GM12878 (cell line): ENCODE data around the gene PLEKHA1. TPM values are rescaled to one million over a fixed set of nuclear protein-coding genes. Genes with fewer than 3 reads are reported as not detected.

Source experiments
- ATF3 ChIP-seq: IDR thresholded peaks from 2 replicates; pipeline ENCODE4 v1.6.1; 2011; ENCODE audit warnings: low read depth, mild to moderate bottlenecking, low read length, moderate library complexity, borderline replicate concordance; ENCODE audit errors: extremely low read depth
- CBX3 ChIP-seq: fragments of 200-600 bp; sonication (generic); IDR thresholded peaks from 2 replicates; pipeline ENCODE4 v1.6.1; 2016; ENCODE audit warnings: low read depth, borderline replicate concordance
- E2F8 ChIP-seq: fragments of 450-650 bp; IDR thresholded peaks from 2 replicates; pipeline ENCODE4 v1.6.1; 2018; ENCODE audit warnings: mild to moderate bottlenecking, low read depth, moderate library complexity; ENCODE audit not compliant: partially characterized antibody
- ELK1 ChIP-seq: IDR thresholded peaks from 2 replicates; pipeline ENCODE4 v1.6.1; 2012; ENCODE audit warnings: low read depth, low read length, improper control_type of control experiment
- ETV6 ChIP-seq, 2 experiments: fragments of 450-650 bp in 1 of 2; IDR thresholded peaks in 1 of 2; conservative IDR thresholded peaks in 1 of 2; 2 replicates each; pipeline ENCODE4 v1.6.1; 2014; ENCODE audit warnings: antibody characterized with exemption in 1 of 2, borderline replicate concordance in 1 of 2, low read depth in 1 of 2, mild to moderate bottlenecking in 1 of 2, moderate library complexity in 1 of 2
- HSF1 ChIP-seq: fragments of 150-350 bp; IDR thresholded peaks from 2 replicates; pipeline ENCODE4 v1.6.1; 2014; ENCODE audit warnings: mild to moderate bottlenecking, low read depth, low read length
- KAT2A ChIP-seq: conservative IDR thresholded peaks from 2 replicates; pipeline ENCODE4 v1.6.1; 2011; ENCODE audit warnings: low read depth, low read length; ENCODE audit not compliant: control insufficient read depth
- MEF2A ChIP-seq: IDR thresholded peaks from 2 replicates; pipeline ENCODE4 v1.6.1; 2011; ENCODE audit warnings: low read depth, mild to moderate bottlenecking, low read length, moderate library complexity; ENCODE audit not compliant: insufficient read depth
- MEF2B ChIP-seq: fragments of 450-650 bp; IDR thresholded peaks from 2 replicates; pipeline ENCODE4 v1.6.1; 2018; ENCODE audit warnings: mild to moderate bottlenecking, moderate library complexity; ENCODE audit not compliant: partially characterized antibody, poor library complexity, severe bottlenecking
- NFXL1 ChIP-seq: fragments of 450-650 bp; IDR thresholded peaks from 2 replicates; pipeline ENCODE4 v1.6.1; 2017; ENCODE audit warnings: antibody characterized with exemption, mild to moderate bottlenecking, borderline replicate concordance
- RELA ChIP-seq: fragments of 450-650 bp; IDR thresholded peaks from 2 replicates; pipeline ENCODE4 v1.8.0; 2014; ENCODE audit warnings: borderline replicate concordance; ENCODE audit not compliant: partially characterized antibody
- SP1 ChIP-seq: IDR thresholded peaks from one replicate; pipeline ENCODE4 v1.6.1; 2011; ENCODE audit warnings: low read depth, low read length
- SUPT20H ChIP-seq: IDR thresholded peaks from 2 replicates; pipeline ENCODE4 v1.6.1; 2011; ENCODE audit warnings: low read depth, mild to moderate bottlenecking, low read length, moderate library complexity, borderline replicate concordance; ENCODE audit not compliant: control insufficient read depth
- polyA plus RNA-seq, 11 experiments: library from polyadenylated mRNA; depleted of rRNA in 4 of 11; unstranded in 6 of 11; stranded (reverse) in 5 of 11; fragments of >200 nt; fragmentation: Nextera tagmentation in 4 of 11; fragmentation: Illumina TruSeq in 1 of 11; extraction: Ambion mirVana in 4 of 11; extraction: Trizol in 1 of 11; gene quantifications; 1 replicate in 1 of 11; 2 replicates in 10 of 11; pipeline versions ENCODE4 v1.2.1 to v1.2.3, GENCODE V29; 2011 to 2016; ENCODE audit warnings: inconsistent platforms in 2 of 11, missing spikeins in 2 of 11, low read depth in 1 of 11
- total RNA-seq, 4 experiments: library from RNA; depleted of rRNA in 3 of 4; stranded (reverse); fragments of >200 nt in 3 of 4; fragmentation: Illumina TruSeq in 1 of 4; extraction: Trizol in 1 of 4; gene quantifications; 2 replicates each; pipeline versions ENCODE4 v1.2.1 to v1.2.3, GENCODE V29; 2013 to 2021
- TF ChIP-seq, protein P1 (sequence below): fragments of 450-650 bp; IDR thresholded peaks from 2 replicates; pipeline ENCODE4 v1.6.1; 2017; ENCODE audit warnings: mild to moderate bottlenecking, low read depth, inconsistent platforms; ENCODE audit not compliant: poor library complexity, severe bottlenecking
- TF ChIP-seq, protein P2 (sequence below): fragments of 450-650 bp; IDR thresholded peaks from 2 replicates; pipeline ENCODE4 v1.6.1; 2017; ENCODE audit warnings: low read depth, mild to moderate bottlenecking, moderate library complexity
- TF ChIP-seq, protein P3 (sequence below): IDR thresholded peaks from 2 replicates; pipeline ENCODE4 v1.6.1; 2012; ENCODE audit warnings: low read depth, low read length, improper control_type of control experiment

PLEKHA1 gene
- total and polyA plus RNA-seq, 10 of the 15 experiments (the other 5 are each of a cell fraction or from before 2014, with no cell fraction given) = 0.15 to 6.0 (median 0.32) TPM

- TF ChIP-seq ETV6 (conservative IDR thresholded peaks at IDR 0.05 in 1 of 2, IDR thresholded peaks at IDR 0.05 in 1 of 2; ENCODE audit: borderline replicate concordance in 1 of 2, low read depth in 1 of 2) (peak in 1 of 2 experiments; percentile 29; a peak in 1 of 4 replicates), SUPT20H (no peak), CBX3 (no peak), MEF2A (no peak), MEF2B (peak; percentile 43), ATF3 (no peak), HSF1 (no peak), KAT2A (no peak), ELK1 (no peak), SP1 (no peak), RELA (no peak), NFXL1 (no peak), E2F8 (no peak)
- TF ChIP-seq, protein P1, sequence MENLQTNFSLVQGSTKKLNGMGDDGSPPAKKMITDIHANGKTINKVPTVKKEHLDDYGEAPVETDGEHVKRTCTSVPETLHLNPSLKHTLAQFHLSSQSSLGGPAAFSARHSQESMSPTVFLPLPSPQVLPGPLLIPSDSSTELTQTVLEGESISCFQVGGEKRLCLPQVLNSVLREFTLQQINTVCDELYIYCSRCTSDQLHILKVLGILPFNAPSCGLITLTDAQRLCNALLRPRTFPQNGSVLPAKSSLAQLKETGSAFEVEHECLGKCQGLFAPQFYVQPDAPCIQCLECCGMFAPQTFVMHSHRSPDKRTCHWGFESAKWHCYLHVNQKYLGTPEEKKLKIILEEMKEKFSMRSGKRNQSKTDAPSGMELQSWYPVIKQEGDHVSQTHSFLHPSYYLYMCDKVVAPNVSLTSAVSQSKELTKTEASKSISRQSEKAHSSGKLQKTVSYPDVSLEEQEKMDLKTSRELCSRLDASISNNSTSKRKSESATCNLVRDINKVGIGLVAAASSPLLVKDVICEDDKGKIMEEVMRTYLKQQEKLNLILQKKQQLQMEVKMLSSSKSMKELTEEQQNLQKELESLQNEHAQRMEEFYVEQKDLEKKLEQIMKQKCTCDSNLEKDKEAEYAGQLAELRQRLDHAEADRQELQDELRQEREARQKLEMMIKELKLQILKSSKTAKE = peak; percentile 83
- TF ChIP-seq, protein P2, sequence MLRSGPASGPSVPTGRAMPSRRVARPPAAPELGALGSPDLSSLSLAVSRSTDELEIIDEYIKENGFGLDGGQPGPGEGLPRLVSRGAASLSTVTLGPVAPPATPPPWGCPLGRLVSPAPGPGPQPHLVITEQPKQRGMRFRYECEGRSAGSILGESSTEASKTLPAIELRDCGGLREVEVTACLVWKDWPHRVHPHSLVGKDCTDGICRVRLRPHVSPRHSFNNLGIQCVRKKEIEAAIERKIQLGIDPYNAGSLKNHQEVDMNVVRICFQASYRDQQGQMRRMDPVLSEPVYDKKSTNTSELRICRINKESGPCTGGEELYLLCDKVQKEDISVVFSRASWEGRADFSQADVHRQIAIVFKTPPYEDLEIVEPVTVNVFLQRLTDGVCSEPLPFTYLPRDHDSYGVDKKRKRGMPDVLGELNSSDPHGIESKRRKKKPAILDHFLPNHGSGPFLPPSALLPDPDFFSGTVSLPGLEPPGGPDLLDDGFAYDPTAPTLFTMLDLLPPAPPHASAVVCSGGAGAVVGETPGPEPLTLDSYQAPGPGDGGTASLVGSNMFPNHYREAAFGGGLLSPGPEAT = peak; percentile 72
- TF ChIP-seq, protein P3, sequence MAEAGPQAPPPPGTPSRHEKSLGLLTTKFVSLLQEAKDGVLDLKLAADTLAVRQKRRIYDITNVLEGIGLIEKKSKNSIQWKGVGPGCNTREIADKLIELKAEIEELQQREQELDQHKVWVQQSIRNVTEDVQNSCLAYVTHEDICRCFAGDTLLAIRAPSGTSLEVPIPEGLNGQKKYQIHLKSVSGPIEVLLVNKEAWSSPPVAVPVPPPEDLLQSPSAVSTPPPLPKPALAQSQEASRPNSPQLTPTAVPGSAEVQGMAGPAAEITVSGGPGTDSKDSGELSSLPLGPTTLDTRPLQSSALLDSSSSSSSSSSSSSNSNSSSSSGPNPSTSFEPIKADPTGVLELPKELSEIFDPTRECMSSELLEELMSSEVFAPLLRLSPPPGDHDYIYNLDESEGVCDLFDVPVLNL = no peak
These were observed 561 bp downstream of the PLEKHA1 start (continued) for GRCh38 chr10:122374859-122375678.
